GM21717 (cell line): ENCODE data around the gene UBAC2.

Experiments
- ATAC-seq: cut with Tn5 transposase; IDR thresholded peaks from one replicate; pipeline ENCODE4 v1.9.1; 2021; ENCODE audit warnings: mild to moderate bottlenecking, moderate library complexity; ENCODE audit not compliant: unreplicated experiment

Gene UBAC2

GRCh38 chr13:99425485-99426341 lies 225.1 kb downstream of the UBAC2 start:
- peak; percentile 61 for ATAC-seq

GRCh38 chr13:99426426-99426825 lies 225.8 kb downstream of the UBAC2 start:
- no peak for ATAC-seq

- no peak for ATAC-seq
Measured at GRCh38 chr13:99429670-99430069, 229.0 kb downstream of the UBAC2 start.

GRCh38 chr13:99431927-99432608 lies 231.4 kb downstream of the UBAC2 start:
- peak; percentile 24 for ATAC-seq

- peak; percentile 69 for ATAC-seq
Measured at GRCh38 chr13:99432609-99433542, 232.2 kb downstream of the UBAC2 start.

- ATAC-seq: no peak
Measured at GRCh38 chr13:99433543-99434075, 233.0 kb downstream of the UBAC2 start.

- no peak for ATAC-seq
Measured at GRCh38 chr13:99434258-99434788, 233.7 kb downstream of the UBAC2 start.

- ATAC-seq: no peak
Measured at GRCh38 chr13:99435116-99435515, 234.5 kb downstream of the UBAC2 start.

GRCh38 chr13:99435998-99436397 lies 235.3 kb downstream of the UBAC2 start:
- no peak for ATAC-seq
